Measurements from ENCODE around the gene STK10. TPM values are rescaled to one million over a fixed set of nuclear protein-coding genes. Genes with fewer than 3 reads are reported as not detected.

The STK10 gene
- polyA plus RNA-seq, 3 donors = 5.0 to 24.1 (median 19.9) TPM

DNA sequence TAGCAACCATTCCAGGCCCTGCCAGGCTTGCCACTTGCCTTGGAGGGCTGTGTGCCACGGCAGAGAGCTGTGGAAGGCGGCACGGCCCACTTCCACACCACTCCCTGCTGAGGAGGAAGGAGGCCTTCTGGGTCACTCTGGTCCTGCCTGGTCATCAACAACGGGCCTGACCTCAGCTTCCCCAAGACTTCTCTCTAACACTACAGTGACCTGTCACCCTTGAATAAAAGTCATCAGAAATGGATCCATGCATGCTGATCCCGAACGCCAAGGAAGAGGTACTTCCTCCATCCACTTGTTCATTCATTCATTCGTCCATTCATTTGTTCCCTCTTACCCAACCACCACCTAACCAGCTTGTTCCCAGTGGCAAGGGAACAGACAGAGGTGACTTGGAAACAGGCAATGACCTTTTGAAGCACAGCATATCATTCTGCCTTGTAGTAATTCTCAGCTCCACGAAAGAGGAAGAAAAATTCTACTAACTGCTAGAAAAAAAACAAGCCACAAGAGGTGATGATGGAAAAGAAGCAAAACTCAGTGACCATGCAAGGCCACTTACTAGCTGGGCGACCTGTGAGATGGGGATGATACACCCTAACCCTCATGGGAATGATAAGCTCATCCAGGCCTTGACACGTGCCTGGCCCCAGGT is 58.6 kb downstream of the STK10 start:
- H3K27ac ChIP-seq (ENCODE audit: low read depth, low read length) = peak overlapping the region; percentile 62

DNA sequence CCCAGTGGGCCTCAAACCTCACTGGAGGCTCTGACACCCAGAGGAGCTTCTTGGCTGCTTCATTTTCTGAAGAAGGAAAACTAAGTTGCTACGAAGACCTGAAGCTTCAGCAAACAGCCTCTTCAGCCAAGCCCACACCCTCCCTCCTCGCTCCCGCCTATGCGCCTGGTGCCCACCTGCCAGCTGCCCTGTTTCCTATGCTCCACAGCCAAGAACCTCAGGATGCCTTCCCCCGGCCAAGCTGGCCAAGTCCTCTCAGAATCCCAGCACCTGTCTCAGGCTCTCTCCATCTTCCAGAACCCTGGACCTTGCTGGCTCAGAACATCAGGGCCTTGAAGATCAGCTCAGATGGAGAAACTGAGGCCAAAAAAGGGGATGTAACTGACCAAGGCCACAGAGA is 60.4 kb downstream of the STK10 start:
- WGBS, 3 donors = 95 to 96% (median 96%) methylated on average over 5 of the region's 5 CpGs
- H3K27ac ChIP-seq (ENCODE audit: low read depth, low read length) = no peak overlapping the region

More for the DNA sequence above, 58.6 kb downstream of the STK10 start:
- 74 to 92% (median 84%) methylated on average over 9 to 10 of the region's 10 CpGs for WGBS, 3 donors

DNA sequence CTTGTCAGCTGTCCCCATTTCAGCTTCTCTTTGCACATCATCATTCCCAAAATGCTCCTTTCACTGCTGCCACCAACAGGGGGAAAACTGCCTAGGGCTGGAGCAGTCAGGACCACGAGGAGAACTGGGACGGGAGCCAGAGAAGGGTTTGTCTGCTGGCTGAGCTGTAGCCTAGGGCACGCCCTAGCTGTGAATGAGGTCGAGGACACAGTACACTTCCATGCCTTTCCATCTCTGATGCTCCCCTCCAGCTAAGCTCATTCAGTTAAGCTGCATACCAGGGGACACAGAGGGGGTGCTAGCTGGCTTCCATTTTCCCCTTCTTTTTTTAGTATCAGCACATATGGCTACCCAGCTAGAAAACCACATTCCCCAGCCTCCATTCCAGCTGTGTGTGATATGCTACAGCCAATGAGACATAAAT is 64.7 kb downstream of the STK10 start:
- 21 to 38% (median 38%) methylated on average over 4 of the region's 4 CpGs for WGBS, 3 donors
- no peak overlapping the region for H3K27ac ChIP-seq (ENCODE audit: low read depth, low read length)

DNA sequence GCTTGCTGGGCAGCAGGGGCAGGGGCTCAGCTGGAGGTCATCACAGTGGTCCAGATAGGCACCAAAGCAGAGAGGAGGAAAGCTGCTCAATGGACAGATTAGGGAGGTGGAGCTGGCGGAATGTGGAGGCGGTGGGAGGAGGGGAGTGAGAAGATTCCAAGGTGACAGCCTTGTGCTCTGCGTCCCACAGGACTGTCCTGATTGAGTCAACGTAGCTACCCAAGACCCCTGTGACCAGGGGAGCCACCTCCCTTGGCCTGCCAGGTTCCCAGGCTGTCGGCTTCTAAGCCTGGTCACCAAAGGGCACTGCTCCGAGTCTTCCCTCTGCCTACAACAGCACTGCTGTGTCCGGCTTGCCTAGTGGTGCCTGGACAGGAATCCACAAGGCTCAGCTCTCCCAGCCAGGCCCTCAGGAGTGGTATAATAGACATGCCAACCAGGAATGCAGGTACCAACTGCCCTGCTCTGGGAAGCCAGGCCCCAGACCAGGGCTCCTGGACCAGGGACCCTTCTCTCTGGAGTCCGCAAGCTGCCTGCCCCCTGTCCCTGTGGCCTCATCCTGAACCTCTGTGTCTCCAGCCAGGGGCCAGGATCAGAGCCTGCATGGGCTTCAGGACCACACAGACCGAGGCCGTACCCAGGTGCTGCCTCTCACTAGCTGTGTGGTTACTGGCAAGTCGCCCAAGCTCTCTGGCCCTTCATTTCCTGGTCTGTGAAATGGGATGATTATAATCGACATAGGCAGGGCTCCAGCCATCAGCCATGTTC is 67.9 kb downstream of the STK10 start:
- H3K27ac ChIP-seq (ENCODE audit: low read depth, low read length) = no peak overlapping the region
- 85 to 88% (median 88%) methylated on average over 11 to 12 of the region's 12 CpGs for WGBS, 3 donors

DNA sequence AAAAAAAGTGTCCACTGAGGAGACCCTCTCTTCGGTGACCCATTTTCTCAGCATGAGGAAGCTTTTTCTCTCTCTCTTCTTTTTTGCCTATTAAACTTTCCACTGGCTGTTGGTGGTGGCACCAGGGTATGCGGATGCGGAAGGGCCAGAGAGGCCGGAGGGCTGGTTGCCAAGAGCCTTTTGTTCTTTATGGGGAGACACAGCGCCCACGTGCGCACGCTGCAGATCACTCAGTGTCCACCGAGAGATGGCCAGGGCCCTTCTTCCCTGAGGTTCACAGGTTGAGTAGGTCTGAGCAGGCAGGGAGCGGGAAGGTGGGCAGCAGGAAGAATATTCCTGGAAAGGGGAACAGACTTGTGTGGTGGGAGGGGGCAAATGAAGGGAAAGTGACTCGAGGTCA is 69.1 kb downstream of the STK10 start:
- WGBS, 3 donors = 68 to 82% (median 73%) methylated on average over 11 of the region's 11 CpGs
- H3K27ac ChIP-seq (ENCODE audit: low read depth, low read length) = no peak overlapping the region

DNA sequence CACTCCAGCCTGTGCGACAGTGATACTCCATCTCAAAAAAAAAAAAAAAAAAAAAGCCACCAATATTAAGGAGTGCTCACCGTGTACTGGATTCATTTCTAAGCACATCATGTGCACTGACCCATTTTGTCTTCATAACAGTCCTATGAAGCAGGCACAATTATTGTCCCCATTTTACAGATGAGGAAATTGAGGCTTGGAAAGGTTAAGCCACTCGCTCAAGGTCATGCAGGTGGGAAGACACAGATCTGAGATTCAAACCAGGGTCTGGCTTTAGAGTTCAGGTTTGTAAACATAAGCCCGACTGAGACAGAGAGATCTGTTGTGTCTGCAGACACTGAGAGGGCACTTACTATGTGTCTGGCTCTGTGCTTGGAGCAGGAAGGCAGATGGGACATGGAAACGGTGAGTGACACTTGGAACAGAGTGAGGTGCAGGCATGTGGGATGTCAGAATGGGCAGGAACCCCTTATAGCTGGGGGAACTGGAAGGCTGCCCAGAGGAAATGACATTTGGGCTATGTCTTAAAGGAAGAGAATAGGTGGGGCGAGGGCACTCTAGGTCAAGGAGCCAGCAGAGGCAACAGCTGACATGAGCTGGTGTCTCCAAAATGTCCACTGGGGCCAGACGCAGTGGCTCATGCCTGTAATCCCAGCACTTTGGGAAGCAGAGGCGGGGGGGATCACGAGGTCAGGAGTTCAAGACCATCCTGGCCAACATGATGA is 69.9 kb downstream of the STK10 start:
- WGBS, 3 donors = 60 to 86% (median 62%) methylated on average over 9 of the region's 9 CpGs

DNA sequence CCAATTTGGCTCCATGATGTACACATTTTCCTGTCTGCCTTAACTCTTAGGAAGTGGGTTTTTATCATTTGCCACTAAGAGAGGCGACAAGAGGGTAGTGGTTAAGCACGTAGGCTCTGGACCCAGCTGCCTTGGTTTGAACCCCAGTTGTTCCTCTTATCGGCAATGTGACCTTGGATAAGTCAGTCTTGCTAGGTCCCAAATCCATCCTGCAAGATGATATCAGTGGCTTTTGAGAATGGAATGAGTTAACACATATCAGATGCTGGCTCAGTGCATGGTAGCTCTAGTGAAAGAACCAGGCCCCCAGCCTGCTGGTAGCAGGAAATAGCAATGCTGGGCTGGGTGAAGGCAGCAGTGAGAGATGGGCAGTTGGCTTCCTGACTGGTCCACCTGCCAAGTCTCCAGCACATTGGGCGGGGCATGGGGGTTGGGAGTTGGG is 72.5 kb downstream of the STK10 start:
- 65 to 69% (median 66%) methylated on average over 4 of the region's 4 CpGs for WGBS, 3 donors
- H3K27ac ChIP-seq (ENCODE audit: low read depth, low read length) = no peak overlapping the region

More for the DNA sequence above, 69.9 kb downstream of the STK10 start:
- no peak overlapping the region for H3K27ac ChIP-seq (ENCODE audit: low read depth, low read length)

DNA sequence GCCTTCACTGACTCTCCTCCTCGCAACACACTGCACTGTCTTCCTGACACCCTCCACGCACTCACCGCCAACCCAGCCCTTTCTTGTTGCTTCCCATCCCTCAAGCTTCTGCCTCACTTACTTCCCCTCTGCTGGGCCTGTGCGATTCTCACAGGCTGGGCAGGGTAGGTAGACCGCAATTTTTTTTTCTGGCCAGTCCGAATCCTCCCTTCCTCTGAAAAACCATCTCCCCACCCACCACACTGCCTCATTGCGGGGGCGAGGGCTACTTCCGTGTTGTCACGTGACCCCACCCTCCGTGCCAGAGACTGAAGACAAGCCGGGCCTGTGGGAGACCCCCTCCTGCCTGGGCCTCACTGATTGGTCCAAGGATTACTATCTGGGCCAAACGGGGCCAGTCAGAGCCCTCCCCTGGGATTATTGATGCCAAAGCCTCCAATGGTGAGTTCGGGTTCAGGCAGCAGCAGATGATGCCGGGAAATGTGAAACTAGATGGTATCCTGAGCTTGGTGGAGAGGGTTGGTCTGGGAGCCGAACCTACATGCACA is 73.1 kb downstream of the STK10 start:
- H3K27ac ChIP-seq (ENCODE audit: low read depth, low read length) = no peak overlapping the region
- 50 to 74% (median 57%) methylated on average over 16 of the region's 16 CpGs for WGBS, 3 donors

DNA sequence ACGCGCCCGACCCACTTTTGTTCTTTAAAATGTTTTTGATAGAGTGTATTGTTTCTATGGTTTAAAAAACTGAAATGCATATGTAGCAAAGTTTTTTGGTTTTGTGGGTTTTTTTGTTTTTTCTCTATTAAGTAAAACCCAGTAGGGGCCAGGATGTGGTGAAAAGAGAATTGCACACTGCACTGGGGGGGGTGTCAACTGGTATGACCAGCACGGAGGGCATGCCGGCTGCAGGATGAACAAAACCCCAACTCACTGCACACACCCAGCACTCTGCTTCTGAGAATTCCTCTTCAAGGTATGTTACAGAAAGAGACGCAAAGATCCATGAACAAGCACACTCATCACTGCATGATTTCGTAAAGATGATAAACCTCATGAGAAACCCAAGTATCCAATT is 75.0 kb downstream of the STK10 start:
- H3K27ac ChIP-seq (ENCODE audit: low read depth, low read length) = no peak overlapping the region
- WGBS, 3 donors = 56 to 88% (median 72%) methylated on average over 7 of the region's 7 CpGs

DNA sequence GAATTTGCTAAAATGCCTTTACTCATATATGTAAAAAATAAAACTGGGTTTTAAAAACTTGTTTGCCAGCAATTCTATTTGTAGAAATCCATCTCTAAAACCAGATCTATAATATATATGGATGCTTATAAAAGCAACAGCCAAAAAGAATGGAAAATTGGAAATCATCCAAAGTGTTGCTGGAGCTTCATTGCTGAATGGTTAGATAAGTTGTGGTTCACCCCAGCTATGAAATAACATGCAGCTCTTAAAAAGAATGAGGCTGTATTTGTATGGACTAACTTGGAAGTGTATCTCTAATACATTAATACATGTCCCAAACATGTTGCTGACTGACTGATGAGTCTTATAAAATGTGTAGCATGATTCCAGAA is 76.2 kb downstream of the STK10 start:
- no peak overlapping the region for H3K27ac ChIP-seq (ENCODE audit: low read depth, low read length)

DNA sequence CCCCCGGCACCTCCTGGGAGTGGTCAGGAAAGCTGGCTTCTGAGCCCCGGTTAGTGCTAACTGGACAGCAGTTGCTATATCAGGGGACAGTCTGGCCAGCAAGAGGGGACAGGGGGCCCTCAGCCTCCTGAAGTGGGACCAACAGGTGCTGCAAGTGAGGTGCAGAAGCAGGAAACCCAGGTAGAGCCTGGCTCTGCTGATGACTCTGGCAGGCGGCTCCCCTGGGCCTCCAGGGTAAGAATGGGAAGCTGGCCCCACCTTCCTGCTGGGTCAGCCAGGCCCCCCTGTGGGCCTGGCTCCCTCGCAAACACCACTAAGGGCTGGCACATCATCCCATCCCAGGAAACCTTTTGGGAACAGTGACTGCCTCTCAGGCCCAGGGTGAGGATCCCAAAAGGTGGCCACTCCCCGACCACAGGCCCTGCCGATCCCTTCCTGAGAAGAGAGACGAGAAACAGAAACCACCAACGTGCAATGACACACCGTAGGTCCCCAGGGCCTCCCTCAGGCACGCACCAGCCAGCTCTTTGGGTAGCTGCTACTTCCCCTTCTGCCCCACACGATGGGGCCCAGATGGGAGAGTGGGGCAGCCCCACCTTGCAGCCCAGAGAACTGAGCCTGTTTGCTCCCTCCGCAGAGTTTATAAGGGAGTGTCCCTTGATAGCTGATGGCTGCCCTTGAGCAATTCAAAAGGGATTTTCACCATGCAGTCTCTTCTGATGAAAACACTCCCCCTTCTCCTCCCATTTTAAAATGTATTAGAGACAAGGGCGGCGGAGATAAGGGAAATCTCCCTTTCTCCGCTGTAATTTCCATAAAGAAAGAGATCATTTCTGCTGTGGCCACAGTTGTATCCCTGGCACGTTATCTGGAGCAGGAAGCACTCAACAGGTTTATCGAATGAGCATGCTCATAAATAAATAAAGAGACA is 76.8 kb downstream of the STK10 start:
- 13 to 33% (median 19%) methylated on average over 17 of the region's 17 CpGs for WGBS, 3 donors
- no peak overlapping the region for H3K27ac ChIP-seq (ENCODE audit: low read depth, low read length)

DNA sequence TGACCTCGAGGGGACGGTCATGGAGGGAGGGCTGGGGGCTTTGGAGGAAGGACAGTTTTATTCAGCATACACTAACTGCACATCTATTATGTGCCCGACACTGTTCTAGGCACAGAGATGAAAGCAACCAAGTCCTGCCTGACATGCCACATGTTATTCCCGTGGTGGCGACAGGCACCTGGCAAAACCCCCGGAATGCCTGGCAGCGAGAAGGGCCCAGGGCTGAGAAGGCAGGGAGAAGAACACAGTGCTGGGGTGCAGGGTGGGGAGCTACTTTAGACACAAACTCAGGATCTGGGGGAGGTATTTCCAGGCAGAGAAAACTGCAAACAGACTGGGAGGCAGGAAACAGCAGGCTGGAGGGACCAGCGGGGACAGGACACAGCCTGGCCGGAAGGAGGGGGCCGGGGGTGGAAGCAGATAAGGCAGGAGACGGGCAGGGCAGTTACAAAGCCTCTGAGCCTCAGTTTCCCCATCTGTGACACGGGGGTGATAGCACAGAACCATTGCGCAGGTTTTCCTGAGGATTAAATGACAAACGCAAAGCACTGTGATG is 77.7 kb downstream of the STK10 start:
- no peak overlapping the region for H3K27ac ChIP-seq (ENCODE audit: low read depth, low read length)

DNA sequence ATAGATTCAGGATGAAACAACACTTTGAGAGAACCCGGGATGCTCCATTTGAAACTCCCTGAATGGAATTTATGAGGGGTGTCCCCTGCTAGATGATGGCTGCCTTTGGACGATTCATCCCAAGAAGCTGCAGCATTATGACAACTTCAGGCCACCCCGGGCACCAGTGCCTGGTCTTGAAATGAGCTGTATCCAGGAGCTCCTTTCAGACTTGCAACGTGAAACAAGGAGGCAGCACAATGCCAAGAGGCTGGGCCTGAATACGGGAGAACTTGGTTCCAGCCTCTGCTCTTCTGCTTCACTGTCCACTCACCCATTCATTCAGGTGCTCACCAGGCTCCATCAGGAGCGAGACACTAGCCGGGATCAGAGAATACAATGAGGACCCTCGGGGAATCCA is 78.3 kb downstream of the STK10 start:
- 77 to 81% (median 77%) methylated on average over 8 of the region's 8 CpGs for WGBS, 3 donors
- no peak overlapping the region for H3K27ac ChIP-seq (ENCODE audit: low read depth, low read length)

More for the DNA sequence above, 77.7 kb downstream of the STK10 start:
- 48 to 70% (median 59%) methylated on average over 14 of the region's 14 CpGs for WGBS, 3 donors

DNA sequence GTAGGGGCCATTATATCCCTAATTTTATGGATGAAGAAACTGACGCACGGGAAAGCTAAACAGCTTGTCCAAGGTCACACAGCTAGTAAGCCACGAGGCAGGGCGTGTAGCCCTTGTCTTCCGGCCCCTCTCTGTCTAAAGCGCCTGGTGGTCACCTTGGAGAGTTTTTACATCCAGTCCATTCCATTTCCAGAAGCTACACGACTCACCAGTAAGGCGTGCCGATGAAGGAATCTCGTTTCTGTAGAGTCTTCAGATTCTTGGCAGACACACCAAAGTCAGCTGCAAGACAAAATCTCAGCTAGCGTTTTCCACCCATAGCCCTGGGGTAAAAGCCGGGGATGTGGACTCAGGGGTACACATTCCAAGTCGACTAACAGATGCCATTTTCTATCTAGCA is 80.5 kb downstream of the STK10 start:
- 35 to 45% (median 41%) methylated on average over 13 of the region's 13 CpGs for WGBS, 3 donors
- no peak overlapping the region for H3K27ac ChIP-seq (ENCODE audit: low read depth, low read length)

DNA sequence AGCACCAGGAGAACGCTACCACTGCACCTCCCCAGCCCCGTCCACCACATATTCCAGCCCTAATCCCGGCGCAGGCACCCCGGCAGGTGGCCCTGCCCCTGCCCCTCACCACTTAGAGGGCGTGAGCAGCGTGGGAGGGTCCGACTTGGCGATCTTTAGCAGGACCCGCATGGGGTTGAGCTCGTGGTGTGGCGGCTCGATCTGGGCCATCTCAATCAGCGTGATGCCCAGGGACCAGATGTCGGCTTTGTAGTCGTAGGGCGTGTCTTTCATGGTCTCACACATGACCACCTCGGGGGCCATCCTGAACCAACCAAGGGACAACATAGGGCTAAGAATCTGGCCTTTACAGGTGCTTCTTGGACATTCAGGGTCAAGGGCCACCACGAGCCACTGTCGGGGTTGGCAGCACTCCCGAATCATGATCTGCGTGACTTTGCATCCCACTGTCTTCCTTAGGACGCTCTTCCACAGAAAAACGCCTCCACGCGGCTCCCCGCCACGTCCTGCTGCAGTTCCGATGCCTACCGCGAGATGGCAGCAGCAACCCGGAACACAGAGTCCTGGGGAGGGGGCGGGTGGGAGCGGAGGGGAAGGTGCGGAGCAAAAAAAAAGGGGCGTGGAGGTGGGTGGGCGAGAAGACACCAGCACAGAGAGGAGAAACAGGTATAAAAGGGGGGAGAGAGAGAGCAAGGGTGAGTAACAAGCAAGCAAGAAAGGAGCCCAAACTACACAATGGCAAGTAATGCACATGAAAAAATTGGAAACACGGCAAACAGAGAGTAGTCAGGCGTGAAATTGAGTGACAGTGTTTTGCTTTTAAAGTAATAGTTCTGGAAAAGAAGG is 81.3 kb downstream of the STK10 start:
- 29 to 34% (median 33%) methylated on average over 39 of the region's 39 CpGs for WGBS, 3 donors
- no peak overlapping the region for H3K27ac ChIP-seq (ENCODE audit: low read depth, low read length)

DNA sequence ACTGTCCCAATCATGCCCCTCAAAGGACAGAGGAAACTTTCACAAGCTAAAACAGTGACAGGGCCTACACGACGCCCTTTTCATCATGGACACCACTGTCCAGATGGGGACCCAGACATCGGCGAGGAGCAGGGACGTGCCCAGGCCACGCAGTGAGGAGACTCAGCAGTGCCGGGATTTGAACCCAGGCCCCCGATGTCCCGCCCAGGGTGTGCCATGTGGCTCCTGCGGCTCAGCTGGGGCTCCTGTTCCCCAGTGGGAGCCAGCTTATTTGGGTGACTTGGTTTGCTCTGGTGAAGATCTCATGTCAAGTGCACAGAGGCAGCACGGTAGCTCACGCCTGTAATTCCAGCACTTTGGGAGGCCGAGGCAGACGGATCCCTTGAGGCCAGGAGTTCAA is 82.2 kb downstream of the STK10 start:
- 90 to 93% (median 92%) methylated on average over 14 of the region's 14 CpGs for WGBS, 3 donors
- H3K27ac ChIP-seq (ENCODE audit: low read depth, low read length) = no peak overlapping the region

All from adipose tissue (tissue), 3 donors.